Measurements from ENCODE around the gene PGAP6. TPM values are rescaled to one million over a fixed set of nuclear protein-coding genes. Genes with fewer than 3 reads are reported as not detected.

The PGAP6 gene
- total and polyA plus RNA-seq, 2 of the 13 experiments (the other 11 are each of a cell fraction or from before 2014, with no cell fraction given) = 52.7 to 136 TPM

- TF ChIP-seq ZFP90 (CRISPR knock-in tag; IDR thresholded peaks at IDR 0.05; ENCODE audit: borderline replicate concordance) = peak; percentile 44; the same call in 1 of the 2 replicates
- TF ChIP-seq, protein P1, sequence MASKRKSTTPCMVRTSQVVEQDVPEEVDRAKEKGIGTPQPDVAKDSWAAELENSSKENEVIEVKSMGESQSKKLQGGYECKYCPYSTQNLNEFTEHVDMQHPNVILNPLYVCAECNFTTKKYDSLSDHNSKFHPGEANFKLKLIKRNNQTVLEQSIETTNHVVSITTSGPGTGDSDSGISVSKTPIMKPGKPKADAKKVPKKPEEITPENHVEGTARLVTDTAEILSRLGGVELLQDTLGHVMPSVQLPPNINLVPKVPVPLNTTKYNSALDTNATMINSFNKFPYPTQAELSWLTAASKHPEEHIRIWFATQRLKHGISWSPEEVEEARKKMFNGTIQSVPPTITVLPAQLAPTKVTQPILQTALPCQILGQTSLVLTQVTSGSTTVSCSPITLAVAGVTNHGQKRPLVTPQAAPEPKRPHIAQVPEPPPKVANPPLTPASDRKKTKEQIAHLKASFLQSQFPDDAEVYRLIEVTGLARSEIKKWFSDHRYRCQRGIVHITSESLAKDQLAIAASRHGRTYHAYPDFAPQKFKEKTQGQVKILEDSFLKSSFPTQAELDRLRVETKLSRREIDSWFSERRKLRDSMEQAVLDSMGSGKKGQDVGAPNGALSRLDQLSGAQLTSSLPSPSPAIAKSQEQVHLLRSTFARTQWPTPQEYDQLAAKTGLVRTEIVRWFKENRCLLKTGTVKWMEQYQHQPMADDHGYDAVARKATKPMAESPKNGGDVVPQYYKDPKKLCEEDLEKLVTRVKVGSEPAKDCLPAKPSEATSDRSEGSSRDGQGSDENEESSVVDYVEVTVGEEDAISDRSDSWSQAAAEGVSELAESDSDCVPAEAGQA (IDR thresholded peaks at IDR 0.05; ENCODE audit: low read depth) = 0 out of 2 replicates have a peak, but pooled peaks have one; percentile 4
- TF ChIP-seq, protein P1 (CRISPR knock-in tag; IDR thresholded peaks at IDR 0.05; ENCODE audit: borderline replicate concordance) = no peak
- TF ChIP-seq, protein P2, sequence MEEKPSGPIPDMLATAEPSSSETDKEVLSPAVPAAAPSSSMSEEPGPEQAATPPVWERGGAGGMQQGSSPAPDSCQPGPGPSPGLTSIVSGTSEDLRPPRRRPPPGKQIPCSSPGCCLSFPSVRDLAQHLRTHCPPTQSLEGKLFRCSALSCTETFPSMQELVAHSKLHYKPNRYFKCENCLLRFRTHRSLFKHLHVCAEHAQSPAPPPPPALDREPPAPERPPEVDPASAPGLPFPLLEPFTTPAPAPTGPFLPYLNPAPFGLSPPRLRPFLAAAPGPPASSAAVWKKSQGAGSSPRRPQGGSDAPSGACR (CRISPR knock-in tag; IDR thresholded peaks at IDR 0.05) = peak; percentile 43; the same call in 1 of the 2 replicates
- no peak for TF ChIP-seq RORA (CRISPR knock-in tag; IDR thresholded peaks at IDR 0.05)
- no peak for TF ChIP-seq NCOA1 (CRISPR knock-in tag; IDR thresholded peaks at IDR 0.05)
- peak; percentile 3; the same call in 1 of the 2 replicates for TF ChIP-seq ZC3H13 (CRISPR knock-in tag; IDR thresholded peaks at IDR 0.05)
- TF ChIP-seq MTF2 (CRISPR knock-in tag; IDR thresholded peaks at IDR 0.05; ENCODE audit: borderline replicate concordance) = 0 out of 2 replicates have a peak, but pooled peaks have one; percentile 39
Measured at GRCh38 chr16:363766-364490, 17.9 kb downstream of the PGAP6 start (continued).
